GM18907 (cell line): ENCODE results near the gene GH2.
"Not testable (repeated sequence)": the region's sequence is repeated elsewhere in the genome, so short reads cannot be mapped to it uniquely, and the experiment has no call there.

ENCODE experiments used
- ATAC-seq: cut with Tn5 transposase; IDR thresholded peaks from one replicate; pipeline ENCODE4 v1.9.1; 2021; ENCODE audit warnings: mild to moderate bottlenecking, moderate library complexity; ENCODE audit not compliant: unreplicated experiment

GH2 gene

DNA sequence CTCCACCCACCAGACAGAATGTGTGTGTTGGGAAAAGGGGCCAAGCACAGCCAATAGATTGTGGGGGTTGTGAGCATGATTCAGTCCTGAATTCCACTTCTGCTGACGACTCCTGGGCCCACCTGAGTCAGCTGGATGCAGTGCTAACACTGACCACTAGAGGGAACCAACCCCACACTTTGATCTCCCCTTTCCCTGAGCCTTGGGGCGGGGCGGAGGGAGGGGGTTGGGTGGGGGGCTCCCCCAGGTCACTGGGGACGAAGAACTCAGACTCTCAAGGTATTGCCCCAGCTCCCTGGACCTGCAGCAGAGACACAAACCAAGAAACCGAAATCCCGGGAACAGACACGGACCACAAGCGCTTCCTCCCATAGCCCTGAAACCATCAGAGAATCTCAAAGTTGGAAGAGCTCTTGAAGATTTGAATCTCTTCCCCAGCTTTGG, 29.9 kb upstream of the GH2 start:
- ATAC-seq: no peak

GRCh38 chr17:63911041-63911635, 29.4 kb upstream of the GH2 start, which contains the start of gene CSHL1:
CSHL1 (minus strand) TSS chr17:63911258; CDS start chr17:63911196, 62 bp downstream.
- ATAC-seq: no peak

DNA sequence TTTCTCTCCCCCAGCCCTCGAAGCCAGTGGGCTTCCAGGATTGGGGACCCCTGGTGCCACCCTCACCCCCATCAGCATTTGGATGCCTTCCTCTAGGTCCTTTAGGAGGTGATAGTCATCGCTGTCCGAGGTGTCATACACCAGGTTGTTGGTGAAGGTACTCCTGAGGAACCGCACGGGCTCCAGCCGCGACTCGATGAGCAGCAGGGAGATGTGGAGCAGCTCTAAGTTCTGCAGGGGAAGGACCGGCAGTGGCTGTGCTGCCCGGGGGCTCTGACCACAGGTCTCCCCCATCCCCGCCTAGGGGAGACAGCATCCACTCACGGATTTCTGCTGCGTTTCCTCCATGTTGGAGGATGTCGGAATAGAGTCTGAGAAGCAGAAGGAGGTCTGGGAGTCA, 28.4 kb upstream of the GH2 start:
- no peak for ATAC-seq

- not testable (repeated sequence) for ATAC-seq
Measured at GRCh38 chr17:63909586-63909985, 27.8 kb upstream of the GH2 start.

DNA sequence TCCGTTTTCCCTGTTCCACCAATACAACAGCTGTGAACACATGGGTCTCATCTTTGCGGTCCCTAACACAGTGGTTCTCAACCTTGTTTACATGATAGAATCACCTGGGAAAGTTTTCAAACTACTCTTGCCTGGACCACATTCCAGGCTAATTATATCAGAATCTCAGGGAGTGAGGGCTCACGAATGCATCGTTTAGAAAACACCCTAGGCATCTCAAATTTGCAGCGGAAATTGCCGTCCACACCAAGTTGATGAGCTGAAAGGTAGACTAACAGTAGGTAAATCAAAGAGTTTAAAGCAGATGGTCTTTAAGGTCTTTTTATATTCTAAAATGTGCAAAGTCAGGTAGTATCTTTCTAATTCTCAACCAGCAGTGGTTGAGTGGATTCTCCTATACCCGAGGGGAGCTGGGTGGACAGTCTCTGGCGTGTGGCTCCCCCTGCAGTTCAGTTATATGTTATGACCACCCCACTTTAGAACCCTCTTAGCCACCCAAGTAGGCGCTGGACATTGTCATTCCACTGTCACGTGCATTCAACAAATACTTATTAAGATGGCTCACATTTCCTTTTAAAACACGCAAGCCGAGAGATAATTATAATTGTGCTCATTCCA, 25.5 kb upstream of the GH2 start:
- not testable (repeated sequence) for ATAC-seq

- not testable (repeated sequence) for ATAC-seq
Measured at GRCh38 chr17:63904796-63905195, 23.1 kb upstream of the GH2 start.

- not testable (repeated sequence) for ATAC-seq
Measured at GRCh38 chr17:63903787-63904201, 22.1 kb upstream of the GH2 start.

DNA sequence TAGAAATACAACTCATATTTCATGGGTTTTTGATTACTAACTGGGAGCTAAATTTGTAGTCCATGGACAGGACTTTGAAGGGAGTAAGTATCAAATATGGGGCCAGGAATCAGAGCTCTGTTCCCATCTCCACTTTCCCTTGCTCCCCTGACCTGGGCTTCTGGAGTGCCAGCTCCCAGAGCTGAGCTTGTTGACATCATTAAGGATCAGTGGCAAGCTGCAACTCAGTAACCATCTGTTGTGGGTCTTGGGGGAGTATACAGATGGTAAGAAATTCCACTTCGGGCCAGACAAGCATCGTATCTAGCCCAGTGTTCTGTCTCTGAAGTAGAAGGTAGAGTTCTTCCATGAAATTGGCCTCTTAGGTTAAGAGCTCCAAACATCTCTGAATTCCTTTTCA, 20.2 kb upstream of the GH2 start:
- ATAC-seq: not testable (repeated sequence)

- not testable (repeated sequence) for ATAC-seq
Measured at GRCh38 chr17:63898899-63899798, 17.4 kb upstream of the GH2 start.

GRCh38 chr17:63896524-63897354, 15.0 kb upstream of the GH2 start, which contains the start of gene CSH1:
CSH1 (minus strand) TSS chr17:63896574; CDS start chr17:63896511, 63 bp downstream.
- ATAC-seq: not testable (repeated sequence)

- not testable (repeated sequence) for ATAC-seq
Measured at GRCh38 chr17:63894821-63895220, 13.1 kb upstream of the GH2 start.

GRCh38 chr17:63894021-63894420, 12.3 kb upstream of the GH2 start:
- not testable (repeated sequence) for ATAC-seq

GRCh38 chr17:63892316-63893037, 10.7 kb upstream of the GH2 start:
- not testable (repeated sequence) for ATAC-seq

DNA sequence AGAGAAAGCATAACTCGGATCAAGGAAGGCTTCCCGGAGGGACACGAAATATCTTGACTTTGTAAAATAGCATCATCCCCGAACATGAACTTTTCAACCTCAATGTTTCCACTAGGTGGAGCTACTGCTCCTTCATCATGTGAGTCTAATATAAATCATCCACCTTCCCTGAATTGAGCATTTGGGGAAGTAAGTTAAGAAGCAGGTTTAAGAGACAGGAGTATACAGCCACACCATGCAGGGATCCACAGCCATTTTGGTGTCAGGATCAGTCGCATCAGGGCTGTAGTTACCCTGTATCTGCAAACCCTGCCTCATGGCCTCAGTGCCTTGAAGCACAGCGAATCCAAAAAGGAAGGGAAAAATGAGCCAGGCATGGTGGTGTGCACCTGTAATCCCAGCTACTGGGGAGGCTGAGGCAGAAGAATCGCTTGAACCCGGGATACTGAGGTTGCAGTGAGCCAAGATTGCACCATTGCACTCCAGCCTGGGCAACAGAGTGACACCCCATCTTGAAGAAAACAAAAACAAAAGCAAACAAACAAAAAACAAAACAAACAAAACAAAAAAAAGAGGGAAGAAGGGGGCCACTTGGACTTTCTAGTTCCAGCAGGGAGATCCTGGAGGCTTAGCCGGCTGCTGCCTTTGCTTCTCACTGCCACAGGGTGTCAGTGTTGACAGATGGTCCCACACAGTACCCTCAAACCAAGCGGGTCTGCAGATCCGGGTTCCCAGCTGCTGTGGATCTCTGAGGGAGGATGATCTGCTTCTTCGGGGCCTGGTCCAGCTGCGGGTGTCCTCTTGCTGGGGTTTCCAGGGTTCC, 7.5 kb upstream of the GH2 start:
- not testable (repeated sequence) for ATAC-seq

- ATAC-seq: not testable (repeated sequence)
Measured at GRCh38 chr17:63885119-63885518, 3.4 kb upstream of the GH2 start.

- ATAC-seq: not testable (repeated sequence)
Measured at GRCh38 chr17:63882626-63883126, 932 bp upstream of the GH2 start.

GRCh38 chr17:63881337-63881736, 407 bp downstream of the GH2 start:
- ATAC-seq: not testable (repeated sequence)

GRCh38 chr17:63880706-63881105, 1.0 kb downstream of the GH2 start:
- ATAC-seq: no peak

DNA sequence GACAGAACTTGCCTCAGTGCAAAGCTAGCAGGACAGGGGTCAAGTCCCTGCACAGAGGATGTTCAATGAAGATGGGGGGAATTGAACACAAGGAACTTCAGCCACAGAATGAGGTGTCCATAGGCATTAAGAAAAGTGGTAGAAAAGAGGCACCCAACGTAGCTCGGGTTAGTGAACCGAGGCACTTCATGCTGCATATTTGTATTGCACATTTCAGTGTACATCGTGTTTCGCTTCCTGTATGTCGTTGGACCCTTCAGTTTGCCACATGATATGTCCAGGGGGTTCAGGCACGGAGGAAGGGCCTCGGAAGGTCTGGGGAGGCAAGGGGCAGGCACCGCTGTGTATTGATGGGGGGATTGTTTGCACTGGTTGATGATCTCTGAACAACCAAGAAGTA, 3.3 kb downstream of the GH2 start:
- ATAC-seq: not testable (repeated sequence)
